Adrenal gland (tissue), 5 donors: Measurements from ENCODE around the gene ADGRG7.

ENCODE experiments used
- CTCF ChIP-seq, 6 experiments: fragments of 450-650 bp in 4 of 6; fragments of 200-600 bp in 2 of 6; sonication (generic) in 1 of 6; IDR thresholded peaks; 1 replicate in 5 of 6; 2 replicates in 1 of 6; pipeline versions ENCODE4 v1.5.1 to v1.8.0; 2016 to 2021; ENCODE audit warnings: antibody characterized with exemption in 6 of 6, mild to moderate bottlenecking in 2 of 6, moderate library complexity in 1 of 6
- POLR2A ChIP-seq, 2 donors: fragments of 450-650 bp; IDR thresholded peaks; one replicate each; pipeline ENCODE4 v1.6.1; 2017; ENCODE audit warnings: antibody characterized with exemption in 2 of 2, mild to moderate bottlenecking in 2 of 2, moderate library complexity in 1 of 2
- donor health status: DM: no; HTN: no; CAD: no.

- TF ChIP-seq CTCF (IDR thresholded peaks at IDR 0.05) (no peak), POLR2A (IDR thresholded peaks at IDR 0.05) (no peak)
Observed at GRCh38 chr3:100621251-100621650, 11.8 kb downstream of the ADGRG7 start.
